HG03039 (cell line): ENCODE results near the gene FGG.
"Not testable (repeated sequence)": the region's sequence is repeated elsewhere in the genome, so short reads cannot be mapped to it uniquely, and the experiment has no call there.

Experiments used
- ATAC-seq: cut with Tn5 transposase; IDR thresholded peaks from one replicate; pipeline ENCODE4 v1.9.1; 2021; ENCODE audit warnings: mild to moderate bottlenecking, moderate library complexity; ENCODE audit not compliant: unreplicated experiment

The FGG gene

GRCh38 chr4:154614306-154614705 lies 1.9 kb upstream of the FGG start:
- no peak for ATAC-seq

- no peak for ATAC-seq
These were observed 623 bp downstream of the FGG start for GRCh38 chr4:154611833-154612232.

- no peak for ATAC-seq
These were observed 1.9 kb downstream of the FGG start for GRCh38 chr4:154610582-154610981.

- no peak for ATAC-seq
These were observed 2.9 kb downstream of the FGG start for GRCh38 chr4:154609532-154609931.

GRCh38 chr4:154608361-154609252 lies 3.8 kb downstream of the FGG start:
- ATAC-seq = no peak

- ATAC-seq = no peak
These were observed 5.4 kb downstream of the FGG start for GRCh38 chr4:154606728-154607723.

- ATAC-seq = no peak
These were observed 7.7 kb downstream of the FGG start for GRCh38 chr4:154604696-154605200.

- ATAC-seq = no peak
These were observed 9.2 kb downstream of the FGG start for GRCh38 chr4:154603033-154603943.

GRCh38 chr4:154602404-154603020 lies 9.9 kb downstream of the FGG start:
- ATAC-seq = no peak

GRCh38 chr4:154597798-154598774 lies 14.4 kb downstream of the FGG start:
- ATAC-seq = no peak

- ATAC-seq = not testable (repeated sequence)
These were observed 15.2 kb downstream of the FGG start for GRCh38 chr4:154597281-154597680.

GRCh38 chr4:154595807-154596206 lies 16.6 kb downstream of the FGG start:
- ATAC-seq = no peak

GRCh38 chr4:154594343-154594742 lies 18.1 kb downstream of the FGG start:
- ATAC-seq = not testable (repeated sequence)

GRCh38 chr4:154593868-154594267 lies 18.6 kb downstream of the FGG start:
- ATAC-seq = no peak

GRCh38 chr4:154591890-154592289 lies 20.6 kb downstream of the FGG start:
- no peak for ATAC-seq

GRCh38 chr4:154590329-154591006 lies 22.0 kb downstream of the FGG start, which contains the start of gene FGA:
FGA (minus strand) TSS chr4:154590742; CDS start chr4:154590687, 55 bp downstream.
- ATAC-seq = no peak

GRCh38 chr4:154589296-154590197 lies 22.9 kb downstream of the FGG start:
- ATAC-seq = no peak
